Activated T-helper 1 cell treated with Interleukin-2 at 50 U/mL for 16 hours (primary cell): ENCODE results near the gene FRMD4B.

Source experiments
- DNase-seq: peaks from one replicate; pipeline ENCODE4 v3.0.0-alpha.2; 2020; ENCODE audit warnings: low read depth

Gene FRMD4B

GRCh38 chr3:69385723-69386555 is at the start of gene FRMD4B:
FRMD4B (minus strand) TSS chr3:69386088; CDS start chr3:69385989, 99 bp downstream.
- DNase-seq: no peak

- no peak for DNase-seq
Measured at GRCh38 chr3:69433969-69434325, 48.1 kb upstream of the FRMD4B start.

- DNase-seq: no peak
Measured at GRCh38 chr3:69433121-69433968, 47.5 kb upstream of the FRMD4B start.

- no peak for DNase-seq
Measured at GRCh38 chr3:69428657-69429255, 42.9 kb upstream of the FRMD4B start.

- no peak for DNase-seq
Measured at GRCh38 chr3:69426967-69427304, 41.0 kb upstream of the FRMD4B start.

- no peak for DNase-seq
Measured at GRCh38 chr3:69426291-69426966, 40.5 kb upstream of the FRMD4B start.

- DNase-seq: no peak
Measured at GRCh38 chr3:69425249-69425648, 39.4 kb upstream of the FRMD4B start.

- no peak for DNase-seq
Measured at GRCh38 chr3:69423463-69424155, 37.7 kb upstream of the FRMD4B start.

GRCh38 chr3:69422751-69423150 is 36.9 kb upstream of the FRMD4B start:
- no peak for DNase-seq

- DNase-seq: no peak
Measured at GRCh38 chr3:69420781-69421520, 35.1 kb upstream of the FRMD4B start.

- DNase-seq: no peak
Measured at GRCh38 chr3:69419276-69419675, 33.4 kb upstream of the FRMD4B start.

- DNase-seq: no peak
Measured at GRCh38 chr3:69417541-69418078, 31.7 kb upstream of the FRMD4B start.

GRCh38 chr3:69413551-69414207 is 27.8 kb upstream of the FRMD4B start:
- no peak for DNase-seq

- DNase-seq: no peak
Measured at GRCh38 chr3:69411346-69411745, 25.5 kb upstream of the FRMD4B start.

- peak; percentile 27 for DNase-seq
Measured at GRCh38 chr3:69410301-69410700, 24.4 kb upstream of the FRMD4B start.

GRCh38 chr3:69409831-69410230 is 23.9 kb upstream of the FRMD4B start:
- no peak for DNase-seq

GRCh38 chr3:69409011-69409410 is 23.1 kb upstream of the FRMD4B start:
- DNase-seq: no peak

- DNase-seq: no peak
Measured at GRCh38 chr3:69408542-69408941, 22.7 kb upstream of the FRMD4B start.

GRCh38 chr3:69407908-69408307 is 22.0 kb upstream of the FRMD4B start:
- no peak for DNase-seq

GRCh38 chr3:69406163-69406562 is 20.3 kb upstream of the FRMD4B start:
- DNase-seq: no peak
